Endothelial cell of umbilical vein (primary cell): ENCODE results near the gene SLC38A10.

Source experiments
- CTCF ChIP-seq, 2 donors: IDR thresholded peaks; 1 replicate in 1 of 2; 2 replicates in 1 of 2; pipeline ENCODE4 v1.5.1; 2011; ENCODE audit warnings: low read length in 2 of 2, mild to moderate bottlenecking in 2 of 2, moderate library complexity in 2 of 2, control low read depth in 1 of 2, inconsistent platforms in 1 of 2, low read depth in 1 of 2; ENCODE audit not compliant: insufficient read depth in 1 of 2; ENCODE audit errors: extremely low read depth in 1 of 2
- FOS ChIP-seq: IDR thresholded peaks from 2 replicates; pipeline ENCODE4 v1.6.1; 2011; ENCODE audit warnings: mild to moderate bottlenecking, low read length, moderate library complexity, borderline replicate concordance; ENCODE audit not compliant: insufficient read depth
- JUN ChIP-seq: IDR thresholded peaks from 2 replicates; pipeline ENCODE4 v1.6.1; 2011; ENCODE audit warnings: borderline replicate concordance, low read depth; ENCODE audit not compliant: insufficient read length, insufficient read depth
- POLR2A ChIP-seq: IDR thresholded peaks from 2 replicates; pipeline ENCODE4 v1.6.1; 2012; ENCODE audit warnings: low read depth, mild to moderate bottlenecking, control low read depth, low read length

GRCh38 chr17:81324851-81325713, 30.0 kb upstream of the SLC38A10 start:
- TF ChIP-seq JUN (no peak), CTCF (IDR thresholded peaks at IDR 0.05; ENCODE audit: extremely low read depth in 1 of 2, insufficient read depth in 1 of 2, low read depth in 1 of 2, low read length in 2 of 2) (no peak), FOS (no peak), POLR2A (no peak)
